NCI-H1092 treated with DMSO at 0.1 percent for 48 hours (cell line): Measurements from ENCODE around the gene ESYT2.
"Not testable (repeated sequence)": the region's sequence is repeated elsewhere in the genome, so short reads cannot be mapped to it uniquely, and the experiment has no call there.

ENCODE experiments used
- DNase-seq: peaks from one replicate; lab custom pipeline; 2025; lab: John Stamatoyannopoulos, UW

The ESYT2 gene

DNA sequence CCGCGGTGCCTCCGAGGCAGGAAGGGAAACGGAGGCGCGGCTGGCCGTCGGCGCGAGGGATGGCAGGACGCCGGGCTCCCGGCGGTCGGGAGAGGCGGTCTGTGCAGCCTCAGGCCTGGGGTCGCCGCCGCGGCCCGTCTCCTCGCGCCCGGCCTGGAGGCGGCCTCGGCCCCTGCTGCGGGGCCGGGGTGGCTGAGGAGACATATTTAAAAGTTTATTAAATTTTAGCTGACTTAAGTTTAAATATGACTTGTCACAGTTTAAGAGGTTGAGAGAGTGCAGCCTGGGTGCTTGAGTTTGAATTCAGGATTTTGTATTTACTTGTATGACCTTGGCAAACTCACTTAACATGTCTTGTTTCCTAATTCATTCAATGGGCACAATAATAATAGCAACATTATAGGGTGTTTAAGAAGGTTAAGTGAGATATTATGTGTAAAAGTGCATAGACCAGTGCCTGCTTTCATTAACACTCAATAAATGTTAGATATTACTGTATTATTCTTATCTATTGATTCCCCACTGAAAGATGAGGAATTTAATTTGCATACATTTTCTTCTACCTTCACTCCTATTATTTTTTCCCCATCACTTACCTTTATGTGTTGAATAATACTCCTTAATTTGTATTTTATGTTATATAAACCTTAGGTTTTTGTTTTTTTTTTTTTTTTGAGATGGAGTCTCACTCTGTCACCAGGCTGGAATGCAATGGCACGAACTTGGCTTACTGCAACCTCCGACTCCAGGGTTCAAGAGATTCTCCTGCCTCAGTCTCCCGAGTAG lies 27.8 kb upstream of the ESYT2 start:
- DNase-seq = no peak

GRCh38 chr7:158854681-158855081 lies 25.4 kb upstream of the ESYT2 start:
- DNase-seq = no peak

- no peak for DNase-seq
These were observed 21.3 kb upstream of the ESYT2 start for GRCh38 chr7:158850545-158851102.

DNA sequence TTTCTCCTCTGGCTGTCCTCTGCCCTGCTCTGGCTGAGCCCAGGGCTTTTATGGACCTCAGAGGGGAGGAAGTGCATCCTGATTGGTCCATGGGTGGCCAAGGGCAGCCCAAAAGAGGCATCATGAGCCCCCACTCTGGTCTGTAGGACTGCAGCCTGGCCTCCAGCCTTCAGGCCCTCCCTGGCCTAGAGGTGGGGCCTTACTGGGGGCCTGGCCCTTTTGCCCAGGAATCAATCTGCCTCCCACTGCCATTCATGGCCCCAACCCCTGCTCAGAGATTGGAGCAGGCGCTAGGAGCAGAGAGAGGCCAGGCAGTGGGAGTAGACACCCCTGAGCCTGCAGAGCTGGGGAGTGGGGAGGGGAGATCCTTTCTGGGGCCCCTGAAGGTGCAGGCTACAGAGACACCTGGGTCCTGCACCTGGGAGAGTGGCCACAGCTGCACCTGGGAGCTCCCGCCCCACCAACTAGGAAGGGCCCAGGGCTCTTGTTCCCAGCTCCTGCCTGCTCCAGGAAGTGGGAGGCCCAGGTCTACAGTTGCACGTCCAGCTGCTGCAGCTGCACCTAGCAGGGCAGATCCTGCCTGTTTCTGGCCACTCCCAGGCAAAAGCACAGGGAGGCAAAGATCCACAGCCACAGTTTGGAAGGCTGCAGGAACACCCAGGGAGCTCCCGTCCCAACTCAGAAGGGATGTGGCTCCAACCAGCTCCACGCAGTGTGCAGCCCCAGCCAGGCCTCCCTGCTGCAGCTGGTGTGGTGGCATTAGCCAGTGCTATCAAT lies 20.6 kb upstream of the ESYT2 start:
- no peak for DNase-seq

DNA sequence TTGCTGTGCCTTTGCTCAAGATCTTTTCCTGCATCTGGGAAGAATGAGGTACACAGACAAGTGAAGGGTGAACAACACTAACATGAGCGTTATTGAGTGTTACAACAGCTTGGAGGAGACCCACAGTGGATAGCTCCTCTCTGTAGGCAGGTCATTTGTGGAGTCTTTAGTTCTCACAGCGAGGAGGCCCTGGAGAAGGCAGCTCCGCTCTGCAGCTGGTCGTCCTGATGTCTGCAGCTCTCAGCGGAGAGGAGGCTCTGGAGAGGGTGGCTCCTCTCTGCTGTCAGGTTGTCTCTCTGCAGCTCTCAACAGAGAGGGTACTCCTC lies 20.1 kb upstream of the ESYT2 start:
- no peak for DNase-seq

DNA sequence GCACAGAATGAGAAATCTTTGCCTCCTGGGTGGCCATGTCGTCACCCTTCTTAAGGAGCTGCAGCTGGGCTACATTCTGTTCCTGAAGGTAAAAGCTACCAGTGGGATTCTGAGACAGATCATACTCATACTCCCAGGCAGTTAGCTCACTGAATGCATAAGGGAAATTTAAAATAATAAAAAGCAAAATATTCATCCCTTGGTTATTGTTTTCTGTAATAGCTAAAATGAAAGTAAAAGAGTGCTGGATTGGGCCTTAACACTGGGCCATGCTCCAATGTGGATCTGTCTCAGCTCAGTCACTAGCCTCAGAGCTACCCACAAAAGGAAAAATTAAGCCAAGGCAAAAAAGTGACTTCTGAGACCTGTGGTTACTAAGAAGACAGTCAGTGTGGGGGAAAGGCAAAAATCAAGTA lies 18.1 kb upstream of the ESYT2 start:
- DNase-seq = no peak

DNA sequence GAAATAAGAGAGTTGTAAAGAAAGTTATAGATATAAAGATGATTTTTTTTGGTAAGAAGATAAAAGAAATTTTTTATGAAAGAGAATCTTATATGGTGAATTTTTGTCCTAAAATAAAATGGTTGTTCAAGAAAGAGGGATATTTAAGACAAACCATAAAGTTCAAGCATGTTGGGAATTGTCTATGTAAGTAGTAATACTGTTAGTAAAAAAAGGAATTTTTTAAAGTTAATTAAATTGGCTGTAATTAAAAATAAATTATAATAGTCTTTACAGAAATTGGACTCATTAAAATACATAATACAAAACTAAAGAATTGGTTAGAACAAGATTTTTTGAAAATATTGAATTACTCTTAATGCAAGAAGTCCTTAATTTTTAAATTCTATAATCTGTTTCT lies 17.0 kb upstream of the ESYT2 start:
- no peak for DNase-seq

- DNase-seq = no peak
These were observed 14.5 kb upstream of the ESYT2 start for GRCh38 chr7:158843771-158844170.

DNA sequence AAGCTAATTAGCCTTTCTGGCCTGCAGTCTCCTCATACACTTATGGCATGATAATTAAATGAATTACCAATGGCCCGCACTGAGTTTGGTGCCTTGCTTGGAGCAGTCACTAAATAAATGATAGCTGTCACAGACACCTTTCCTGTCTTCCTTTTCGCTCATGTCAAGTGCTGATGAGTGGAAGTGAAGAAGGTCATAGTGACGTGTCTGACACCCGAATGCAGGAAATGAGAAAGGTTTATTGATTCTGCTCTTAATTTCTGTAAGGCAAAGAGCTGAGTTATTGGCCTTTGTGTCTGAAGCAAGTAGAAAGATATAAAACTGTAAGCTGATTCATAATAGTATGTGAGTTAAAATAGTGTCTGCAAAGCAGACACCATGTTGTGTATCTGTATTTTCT lies 13.2 kb upstream of the ESYT2 start:
- DNase-seq = no peak

DNA sequence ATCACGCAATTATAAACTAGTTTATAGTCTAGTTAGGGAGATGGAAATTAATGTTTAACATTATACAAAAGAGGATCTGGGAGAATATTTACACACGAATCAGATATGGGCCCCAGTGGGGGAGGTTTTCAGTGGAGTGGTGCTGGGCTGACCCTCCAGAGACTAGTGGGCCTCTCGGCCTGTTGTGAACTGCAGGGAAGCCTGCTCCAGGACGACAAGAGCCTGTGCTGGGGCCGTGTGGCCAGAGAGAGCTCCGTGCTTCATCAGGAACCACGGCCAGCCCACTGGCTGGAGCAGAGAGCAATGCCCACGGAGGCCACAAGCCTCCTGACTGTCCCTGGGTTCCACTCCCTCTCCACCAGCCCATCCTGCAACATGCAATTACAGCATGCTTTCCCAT lies 11.3 kb upstream of the ESYT2 start:
- DNase-seq = no peak

- not testable (repeated sequence) for DNase-seq
These were observed 9.9 kb upstream of the ESYT2 start for GRCh38 chr7:158839177-158839576.

- DNase-seq = no peak
These were observed 8.7 kb upstream of the ESYT2 start for GRCh38 chr7:158837790-158838637.

- DNase-seq = no peak
These were observed 7.4 kb upstream of the ESYT2 start for GRCh38 chr7:158836692-158837091.

DNA sequence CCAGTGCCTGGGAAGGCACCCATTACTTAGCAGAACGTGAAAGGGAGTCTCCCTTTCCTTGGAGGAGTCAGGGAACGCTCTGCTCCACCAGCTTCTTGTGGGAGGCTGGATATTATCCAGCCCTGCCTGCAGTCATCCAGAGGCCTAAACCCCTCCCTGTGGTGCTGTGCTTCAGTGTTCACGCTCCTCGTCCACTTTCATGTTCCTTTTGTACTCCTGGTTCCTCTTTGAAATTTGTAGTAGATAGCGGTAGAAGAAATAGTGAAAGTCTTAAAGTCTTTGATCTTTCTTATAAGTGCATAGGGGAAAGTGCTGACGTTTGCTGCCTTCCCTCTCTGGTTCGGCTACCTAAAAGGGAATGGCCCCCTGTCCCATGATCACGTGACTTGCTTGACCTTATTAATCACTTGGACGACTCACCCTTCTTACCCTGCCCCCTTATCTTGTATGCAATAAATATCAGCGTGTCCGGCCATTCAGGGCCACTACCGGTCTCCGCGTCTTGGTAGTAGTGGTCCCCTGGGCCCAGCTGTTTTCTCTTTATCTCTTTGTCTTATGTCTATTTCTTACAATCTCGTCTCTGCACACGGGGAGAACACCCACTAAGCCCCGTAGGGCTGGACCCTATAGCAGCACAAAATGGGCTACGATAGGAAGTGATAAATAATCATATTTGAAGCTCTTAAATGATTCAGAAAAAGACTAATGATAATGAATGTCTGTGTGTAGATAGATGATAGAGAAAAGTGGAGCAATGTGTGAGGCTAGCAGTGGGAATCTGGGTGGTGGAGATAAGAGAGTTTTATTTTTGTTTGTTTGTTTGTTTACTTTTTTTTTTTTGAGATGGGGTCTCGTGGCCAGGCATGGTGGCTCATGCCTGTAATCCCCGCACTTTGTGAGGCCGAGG lies 5.8 kb upstream of the ESYT2 start:
- no peak for DNase-seq

DNA sequence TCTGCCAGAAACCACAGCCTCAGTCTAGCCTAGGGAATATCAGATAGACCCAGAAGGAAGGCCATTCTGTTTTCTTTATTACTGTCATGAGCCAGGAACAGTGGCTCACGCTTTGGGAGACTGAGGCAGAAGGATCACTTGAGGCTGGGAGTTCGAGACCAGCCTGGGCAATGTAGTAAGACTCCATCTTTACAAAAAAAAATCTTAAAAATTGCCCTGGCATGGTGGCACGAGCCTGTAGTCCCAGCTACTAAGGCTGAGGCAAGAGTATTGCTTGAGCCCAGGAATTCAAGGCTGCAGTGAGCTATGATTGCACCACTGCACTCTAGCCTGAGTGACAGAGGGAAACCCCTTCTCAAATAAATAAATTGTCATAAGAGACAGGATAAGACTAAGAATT lies 3.7 kb upstream of the ESYT2 start:
- DNase-seq = no peak

GRCh38 chr7:158831738-158832091 lies 2.4 kb upstream of the ESYT2 start:
- no peak for DNase-seq

DNA sequence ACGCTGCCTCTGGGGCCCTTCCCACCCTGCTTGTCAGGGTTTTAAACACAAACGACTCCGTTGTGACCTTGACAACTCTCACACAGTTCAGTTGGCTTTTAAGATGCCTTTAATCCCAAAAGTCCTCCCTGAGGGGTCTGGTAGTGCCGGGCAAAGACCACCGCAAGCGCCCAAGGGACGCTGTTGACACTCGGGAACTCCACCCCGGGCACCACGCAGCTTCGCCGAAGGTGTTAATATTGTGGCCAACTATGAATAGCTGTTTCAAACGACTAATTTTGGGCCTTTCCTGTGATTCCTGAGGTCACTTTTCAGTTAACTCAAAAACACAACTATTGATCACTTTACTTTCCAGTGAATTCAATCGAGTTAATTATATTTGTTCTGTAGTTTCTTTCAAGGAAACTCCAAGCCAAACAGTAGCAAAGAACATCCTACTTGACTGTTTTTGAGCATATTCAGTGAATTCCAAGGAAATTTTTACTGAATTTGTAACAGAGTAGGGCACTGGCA lies 958 bp upstream of the ESYT2 start:
- no peak for DNase-seq

DNA sequence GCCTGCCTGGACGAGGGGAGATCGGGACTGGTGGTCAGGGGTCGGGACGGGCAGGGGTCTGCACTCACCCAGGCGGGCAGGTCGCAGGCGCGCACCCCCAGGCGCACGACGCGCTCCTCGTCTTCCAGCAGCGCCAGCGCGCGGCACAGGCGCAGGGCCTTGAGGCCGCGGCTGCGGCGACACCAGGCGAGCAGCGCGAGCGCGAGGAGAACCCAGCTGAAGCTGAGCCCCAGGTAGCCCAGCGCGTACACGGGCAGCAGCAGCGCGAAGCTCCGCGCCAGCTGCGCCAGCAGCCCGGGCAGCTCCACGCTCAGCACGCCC lies 328 bp downstream of the ESYT2 start:
- peak; percentile 84 for DNase-seq

- peak; percentile 59 for DNase-seq
These were observed 932 bp downstream of the ESYT2 start for GRCh38 chr7:158828133-158829020.

GRCh38 chr7:158827411-158828132 lies 1.7 kb downstream of the ESYT2 start:
- DNase-seq = no peak
